ENCODE results near the gene BAK1.

The BAK1 gene

DNA sequence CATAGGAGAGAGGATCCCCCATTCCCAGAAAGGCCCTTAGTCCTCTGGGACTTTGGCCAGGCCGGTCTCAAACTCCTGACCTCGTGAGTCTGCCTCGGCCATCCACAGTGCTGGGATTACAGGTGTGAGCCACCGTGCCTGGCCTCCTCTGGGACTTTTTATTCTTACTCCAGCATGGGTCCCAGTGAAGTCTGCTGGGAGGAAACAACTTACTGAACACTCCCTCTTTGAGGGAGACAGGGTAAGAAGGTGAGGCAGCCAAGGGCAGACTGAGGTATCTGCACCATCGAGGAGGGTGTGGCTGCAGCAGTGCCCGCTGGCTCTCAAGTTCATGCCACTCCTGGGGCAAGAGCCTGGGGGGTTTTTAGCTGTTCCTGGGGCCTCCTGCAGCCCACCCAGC is 2.4 kb downstream of the BAK1 start:
- H3K27me3 ChIP-seq (replicated peaks) = no peaks in the 10 kb centered on the region
- H3K4me3 ChIP-seq (ENCODE audit: low read depth, low read length) = no peak overlapping the region
- TF ChIP-seq, protein P1, sequence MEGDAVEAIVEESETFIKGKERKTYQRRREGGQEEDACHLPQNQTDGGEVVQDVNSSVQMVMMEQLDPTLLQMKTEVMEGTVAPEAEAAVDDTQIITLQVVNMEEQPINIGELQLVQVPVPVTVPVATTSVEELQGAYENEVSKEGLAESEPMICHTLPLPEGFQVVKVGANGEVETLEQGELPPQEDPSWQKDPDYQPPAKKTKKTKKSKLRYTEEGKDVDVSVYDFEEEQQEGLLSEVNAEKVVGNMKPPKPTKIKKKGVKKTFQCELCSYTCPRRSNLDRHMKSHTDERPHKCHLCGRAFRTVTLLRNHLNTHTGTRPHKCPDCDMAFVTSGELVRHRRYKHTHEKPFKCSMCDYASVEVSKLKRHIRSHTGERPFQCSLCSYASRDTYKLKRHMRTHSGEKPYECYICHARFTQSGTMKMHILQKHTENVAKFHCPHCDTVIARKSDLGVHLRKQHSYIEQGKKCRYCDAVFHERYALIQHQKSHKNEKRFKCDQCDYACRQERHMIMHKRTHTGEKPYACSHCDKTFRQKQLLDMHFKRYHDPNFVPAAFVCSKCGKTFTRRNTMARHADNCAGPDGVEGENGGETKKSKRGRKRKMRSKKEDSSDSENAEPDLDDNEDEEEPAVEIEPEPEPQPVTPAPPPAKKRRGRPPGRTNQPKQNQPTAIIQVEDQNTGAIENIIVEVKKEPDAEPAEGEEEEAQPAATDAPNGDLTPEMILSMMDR (IDR thresholded peaks at IDR 0.05; ENCODE audit: low read depth, low read length, missing control alignments) = no peak
- peaks cover 36% of the 10 kb centered on the region for H3K36me3 ChIP-seq (replicated peaks)
- H3K27ac ChIP-seq = no peak overlapping the region
- no peak for DNase-seq
- in situ Hi-C loops (cut with HindIII; ENCODE audit: low pct_ligation_motif_present, low sequenced_read_pairs) = no loop called here

DNA sequence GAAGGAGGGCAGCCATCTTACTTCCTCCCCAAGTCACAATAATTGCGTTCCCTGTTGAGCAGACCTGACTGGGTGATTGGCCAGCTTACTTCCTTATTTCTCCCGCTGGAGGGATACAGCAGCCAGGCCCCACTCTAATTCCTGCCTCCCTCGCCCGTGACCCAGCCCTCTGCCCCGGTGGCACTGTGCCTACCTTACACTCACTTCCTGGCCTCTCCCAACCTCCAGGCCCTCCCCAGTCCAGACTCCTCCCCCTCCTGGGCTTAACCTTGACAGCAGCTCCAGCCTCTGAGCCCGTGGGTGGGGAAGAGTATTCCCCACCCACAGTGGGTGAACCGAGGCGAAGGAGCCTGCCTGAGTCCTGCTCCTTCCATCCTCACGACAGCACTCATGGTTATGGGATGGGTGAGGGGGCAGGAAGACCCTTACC is 3.0 kb downstream of the BAK1 start:
- no peak overlapping the region for H3K4me3 ChIP-seq (ENCODE audit: low read depth, low read length)
- in situ Hi-C loops (cut with HindIII; ENCODE audit: low pct_ligation_motif_present, low sequenced_read_pairs) = no loop called here

DNA sequence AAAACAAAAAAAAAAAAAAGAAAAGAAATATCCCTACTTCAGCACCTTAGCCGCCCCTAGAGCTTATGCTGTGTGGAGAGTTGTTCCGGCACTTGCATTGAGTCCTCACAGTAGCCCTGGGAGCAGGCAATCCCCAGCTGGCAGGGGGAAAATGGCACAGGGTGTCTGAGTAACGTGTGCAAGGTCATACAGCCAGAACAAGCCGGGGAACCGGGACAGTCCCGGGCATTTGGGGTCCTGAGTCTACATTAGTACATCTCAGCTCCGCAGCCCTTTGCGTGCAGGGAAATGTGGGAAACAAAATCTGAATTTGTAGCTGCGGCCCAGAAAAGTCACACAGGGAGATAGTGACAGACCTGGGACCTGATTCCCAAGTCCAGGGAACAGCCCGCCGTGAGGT is 3.4 kb downstream of the BAK1 start:
- in situ Hi-C loops (cut with HindIII; ENCODE audit: low pct_ligation_motif_present, low sequenced_read_pairs) = no loop called here
- H3K27ac ChIP-seq = no peak overlapping the region
- no peak for DNase-seq
- H3K4me3 ChIP-seq (ENCODE audit: low read depth, low read length) = no peak overlapping the region
- H3K27me3 ChIP-seq (replicated peaks) = no peaks in the 10 kb centered on the region
- TF ChIP-seq, protein P1 (IDR thresholded peaks at IDR 0.05; ENCODE audit: low read depth, low read length, missing control alignments) = no peak
- H3K36me3 ChIP-seq (replicated peaks) = peaks cover 42% of the 10 kb centered on the region

More for the DNA sequence above, 3.0 kb downstream of the BAK1 start:
- Histone ChIP-seq H3K36me3 (replicated peaks) (peaks cover 38% of the 10 kb centered on the region), H3K27ac (no peak overlapping the region), H3K27me3 (replicated peaks) (no peaks in the 10 kb centered on the region)
- DNase-seq = no peak
- TF ChIP-seq, protein P1 (IDR thresholded peaks at IDR 0.05; ENCODE audit: low read depth, low read length, missing control alignments) = no peak

DNA sequence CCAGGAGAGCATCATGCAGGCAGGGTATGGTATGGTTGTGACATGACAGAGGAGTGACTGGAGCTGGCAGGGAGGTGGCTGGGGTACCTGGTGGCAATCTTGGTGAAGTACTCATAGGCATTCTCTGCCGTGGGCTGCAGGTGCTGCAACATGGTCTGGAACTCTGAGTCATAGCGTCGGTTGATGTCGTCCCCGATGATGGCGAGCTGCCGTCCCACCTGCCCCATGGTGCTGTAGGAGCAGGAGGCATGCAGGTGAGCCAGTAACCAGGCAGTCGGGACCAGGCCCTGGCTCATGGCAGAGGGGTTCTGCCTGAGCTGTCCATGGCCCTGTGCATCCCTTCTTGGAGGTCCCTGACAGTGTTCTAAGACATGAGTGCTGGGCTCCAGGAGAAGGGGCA is 4.9 kb downstream of the BAK1 start:
- no peak overlapping the region for H3K27ac ChIP-seq
- in situ Hi-C loops (cut with HindIII; ENCODE audit: low pct_ligation_motif_present, low sequenced_read_pairs) = no loop called here
- DNase-seq = no peak

DNA sequence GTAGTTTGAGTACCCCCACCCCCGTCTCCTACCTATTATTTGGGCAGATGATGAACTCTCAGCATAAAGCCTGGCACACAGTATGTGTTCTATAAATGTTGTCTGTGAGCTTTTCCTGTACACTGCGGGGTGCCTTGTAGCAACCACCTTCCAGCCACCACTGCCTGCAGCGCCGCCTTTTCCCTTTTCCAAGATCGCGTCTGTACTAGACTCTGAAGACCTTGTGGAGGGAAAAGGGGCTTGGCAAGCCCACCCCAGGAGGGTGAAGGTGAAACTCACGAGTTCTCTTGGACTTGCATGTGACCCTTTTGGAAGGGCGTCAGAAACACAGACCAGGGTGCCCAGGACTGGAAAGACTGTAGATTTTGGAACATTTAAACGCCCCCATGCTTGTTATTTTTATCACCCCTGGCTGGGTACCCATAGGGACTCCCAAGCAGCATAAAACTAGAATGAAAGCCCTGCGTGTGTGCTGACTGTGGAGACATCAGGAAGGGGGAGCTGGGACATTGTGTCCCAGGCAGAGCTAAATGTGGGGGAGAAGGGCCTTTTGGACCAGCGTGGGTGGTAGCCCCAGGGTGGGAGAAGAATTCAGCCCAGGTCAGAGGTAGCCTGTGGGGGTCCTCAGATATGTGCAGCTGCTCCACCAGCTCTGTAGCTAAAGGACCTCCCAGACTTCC is 8.3 kb downstream of the BAK1 start:
- Histone ChIP-seq H3K27me3 (replicated peaks) (no peaks in the 10 kb centered on the region), H3K27ac (peak overlapping the region; percentile 26), H3K36me3 (replicated peaks) (peaks cover 37% of the 10 kb centered on the region), H3K4me3 (ENCODE audit: low read depth, low read length) (peak overlapping the region; percentile 70)
- DNase-seq = no peak
- in situ Hi-C loops (cut with HindIII; ENCODE audit: low pct_ligation_motif_present, low sequenced_read_pairs) = no loop called here
- TF ChIP-seq, protein P1 (IDR thresholded peaks at IDR 0.05; ENCODE audit: low read depth, low read length, missing control alignments) = no peak

More for the DNA sequence above, 4.9 kb downstream of the BAK1 start:
- TF ChIP-seq, protein P1 (IDR thresholded peaks at IDR 0.05; ENCODE audit: low read depth, low read length, missing control alignments) = no peak
- no peaks in the 10 kb centered on the region for H3K27me3 ChIP-seq (replicated peaks)
- H3K36me3 ChIP-seq (replicated peaks) = peaks cover 45% of the 10 kb centered on the region
- H3K4me3 ChIP-seq (ENCODE audit: low read depth, low read length) = no peak overlapping the region
